ENCODE data around the gene CDH26.
A peak's percentile ranks its signal among the peaks of the same experiment; 100 is the strongest.

The CDH26 gene

GRCh38 chr20:59940129-59940955, 17.9 kb upstream of the CDH26 start, which contains the start of the genes FAM217B and PPP1R3D:
Gene FAM217B (plus strand): TSS chr20:59940389. CDS start chr20:59943944, 3,555 bp downstream.
Gene PPP1R3D (minus strand): TSS chr20:59940305. CDS start chr20:59939931, 374 bp downstream.
- peak within 1 kb of the TSS; percentile 89 for H3K4me3 ChIP-seq (replicated peaks; ENCODE audit: low read depth, low read length)
- peak; percentile 97 for DNase-seq (ENCODE audit: low read depth)
- TF ChIP-seq, protein P1, sequence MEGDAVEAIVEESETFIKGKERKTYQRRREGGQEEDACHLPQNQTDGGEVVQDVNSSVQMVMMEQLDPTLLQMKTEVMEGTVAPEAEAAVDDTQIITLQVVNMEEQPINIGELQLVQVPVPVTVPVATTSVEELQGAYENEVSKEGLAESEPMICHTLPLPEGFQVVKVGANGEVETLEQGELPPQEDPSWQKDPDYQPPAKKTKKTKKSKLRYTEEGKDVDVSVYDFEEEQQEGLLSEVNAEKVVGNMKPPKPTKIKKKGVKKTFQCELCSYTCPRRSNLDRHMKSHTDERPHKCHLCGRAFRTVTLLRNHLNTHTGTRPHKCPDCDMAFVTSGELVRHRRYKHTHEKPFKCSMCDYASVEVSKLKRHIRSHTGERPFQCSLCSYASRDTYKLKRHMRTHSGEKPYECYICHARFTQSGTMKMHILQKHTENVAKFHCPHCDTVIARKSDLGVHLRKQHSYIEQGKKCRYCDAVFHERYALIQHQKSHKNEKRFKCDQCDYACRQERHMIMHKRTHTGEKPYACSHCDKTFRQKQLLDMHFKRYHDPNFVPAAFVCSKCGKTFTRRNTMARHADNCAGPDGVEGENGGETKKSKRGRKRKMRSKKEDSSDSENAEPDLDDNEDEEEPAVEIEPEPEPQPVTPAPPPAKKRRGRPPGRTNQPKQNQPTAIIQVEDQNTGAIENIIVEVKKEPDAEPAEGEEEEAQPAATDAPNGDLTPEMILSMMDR (IDR thresholded peaks at IDR 0.05; ENCODE audit: low read length, missing control alignments), result no peak

- DNase-seq (ENCODE audit: low read depth), result no peak
- peak overlapping the region; percentile 89 for H3K4me3 ChIP-seq (replicated peaks; ENCODE audit: low read depth, low read length)
- TF ChIP-seq, protein P1 (IDR thresholded peaks at IDR 0.05; ENCODE audit: low read length, missing control alignments), result no peak
Observed at GRCh38 chr20:59940956-59941294, 17.3 kb upstream of the CDH26 start.

GRCh38 chr20:59942245-59942644, 16.0 kb upstream of the CDH26 start:
- TF ChIP-seq, protein P1 (IDR thresholded peaks at IDR 0.05; ENCODE audit: low read length, missing control alignments), result no peak
- H3K4me3 ChIP-seq (replicated peaks; ENCODE audit: low read depth, low read length), result no peak overlapping the region
- no peak for DNase-seq (ENCODE audit: low read depth)

DNA sequence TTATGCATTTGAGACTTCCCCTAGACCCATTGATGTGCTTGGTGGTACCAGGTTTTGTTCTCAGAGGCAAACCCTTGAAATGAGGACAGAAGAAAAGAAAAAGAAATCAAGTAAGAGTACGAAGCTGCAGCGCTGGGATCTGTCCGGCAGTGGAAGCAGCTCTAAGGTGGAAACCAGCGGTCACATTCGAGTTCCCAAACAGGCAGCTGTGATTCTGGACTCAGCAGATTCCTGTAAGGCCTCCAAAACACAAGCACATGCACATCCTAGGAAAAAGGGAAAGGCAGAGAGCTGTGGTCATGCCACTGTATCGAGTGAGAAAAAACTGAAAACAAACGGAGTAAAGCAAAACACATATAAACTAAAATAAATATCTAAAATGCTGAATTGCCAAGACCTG, 13.5 kb upstream of the CDH26 start:
- TF ChIP-seq, protein P1 (IDR thresholded peaks at IDR 0.05; ENCODE audit: low read length, missing control alignments), result no peak
- H3K4me3 ChIP-seq (replicated peaks; ENCODE audit: low read depth, low read length), result no peak overlapping the region
- no peak for DNase-seq (ENCODE audit: low read depth)

- DNase-seq (ENCODE audit: low read depth), result no peak
- TF ChIP-seq, protein P1 (IDR thresholded peaks at IDR 0.05; ENCODE audit: low read length, missing control alignments), result no peak
Observed at GRCh38 chr20:59945175-59945574, 13.0 kb upstream of the CDH26 start.

DNA sequence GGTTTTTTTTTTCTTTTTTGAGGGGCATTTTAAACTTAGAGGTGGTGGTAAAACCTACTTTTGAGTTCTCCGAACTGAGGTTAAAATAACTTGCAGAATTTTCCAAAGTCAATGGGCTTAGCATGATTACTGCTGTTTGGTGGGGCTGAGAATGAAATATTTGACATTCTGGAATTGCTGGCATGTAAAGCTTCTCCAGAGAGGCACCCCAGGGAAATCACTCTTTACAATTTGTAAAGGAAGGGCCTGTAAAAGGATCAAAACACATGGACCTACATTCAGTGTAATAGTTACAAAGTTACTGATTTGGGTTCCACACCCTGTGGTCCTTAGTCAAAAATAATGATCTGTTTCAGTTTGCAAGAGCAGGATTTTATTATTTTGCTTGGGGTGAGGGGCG, 12.5 kb upstream of the CDH26 start:
- DNase-seq (ENCODE audit: low read depth), result no peak
- TF ChIP-seq, protein P1 (IDR thresholded peaks at IDR 0.05; ENCODE audit: low read length, missing control alignments), result no peak
- H3K4me3 ChIP-seq (replicated peaks; ENCODE audit: low read depth, low read length), result no peak overlapping the region

More at GRCh38 chr20:59945175-59945574, 13.0 kb upstream of the CDH26 start:
- no peak overlapping the region for H3K4me3 ChIP-seq (replicated peaks; ENCODE audit: low read depth, low read length)

DNA sequence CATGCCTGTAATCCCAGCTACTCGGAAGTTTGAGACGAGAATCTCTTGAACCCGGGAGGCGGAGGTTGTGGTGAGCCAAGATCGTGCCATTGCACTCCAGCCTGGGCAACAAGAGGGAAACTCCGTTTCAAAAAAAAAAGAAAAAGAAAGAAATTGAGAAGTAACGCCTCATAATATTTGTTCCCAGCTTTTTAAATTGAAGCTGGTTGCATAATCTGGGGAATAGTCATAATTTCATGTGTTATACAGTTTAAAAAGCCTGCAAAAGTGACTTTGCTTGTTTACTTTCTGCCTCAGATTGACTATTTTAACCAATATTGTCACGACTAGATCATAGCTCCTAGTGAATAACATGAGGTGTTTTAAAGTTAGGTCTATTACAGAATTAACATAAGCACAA, 10.8 kb upstream of the CDH26 start:
- no peak for DNase-seq (ENCODE audit: low read depth)
- TF ChIP-seq, protein P1 (IDR thresholded peaks at IDR 0.05; ENCODE audit: low read length, missing control alignments), result no peak
- H3K4me3 ChIP-seq (replicated peaks; ENCODE audit: low read depth, low read length), result no peak overlapping the region

Data from fibroblast of pulmonary artery (primary cell).